DMS153 (cell line): ENCODE data around the gene PATJ.
"Not testable (repeated sequence)": the region's sequence is repeated elsewhere in the genome, so short reads cannot be mapped to it uniquely, and the experiment has no call there.

ENCODE experiments used
- DNase-seq: peaks from one replicate; lab custom pipeline; 2025; lab: John Stamatoyannopoulos, UW

The PATJ gene

DNA sequence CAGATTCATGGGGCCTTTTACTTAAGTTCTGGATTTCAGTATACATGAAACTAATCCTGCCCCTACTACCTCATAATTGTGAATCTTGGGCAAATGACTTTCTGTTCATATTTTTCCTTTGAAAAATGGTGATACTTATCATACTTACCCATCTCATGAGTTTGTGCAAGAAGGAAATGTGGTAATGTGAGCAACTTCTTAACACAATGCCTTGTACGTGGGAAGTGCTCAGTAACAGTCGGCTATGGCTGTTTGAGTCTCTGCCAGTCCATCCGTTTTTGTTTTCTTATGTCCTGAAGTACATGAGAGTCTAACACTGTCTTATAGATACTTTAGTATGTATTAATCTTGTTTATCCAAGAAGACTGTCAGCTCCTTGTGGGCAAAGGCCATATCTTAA lies 86.5 kb downstream of the PATJ start:
- DNase-seq: no peak

DNA sequence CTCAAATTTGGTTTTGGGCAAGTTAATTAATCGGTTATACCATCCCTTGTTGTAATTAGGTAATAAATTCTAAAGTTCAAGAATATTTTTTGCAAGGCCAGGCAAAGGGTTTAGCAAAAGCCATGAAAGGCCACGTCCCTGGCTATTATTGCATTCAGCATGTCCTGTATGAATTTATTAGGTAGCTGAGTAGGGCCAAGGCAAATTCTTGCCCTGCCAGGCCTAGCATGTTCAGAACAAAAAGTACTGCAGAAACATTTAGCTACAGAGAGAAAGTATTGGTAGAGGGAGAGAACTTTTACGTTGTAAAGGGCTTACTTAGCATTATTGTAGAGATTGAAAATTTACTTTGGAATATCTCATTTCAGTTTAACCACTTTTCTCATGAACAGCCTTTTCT lies 94.4 kb downstream of the PATJ start:
- no peak for DNase-seq

DNA sequence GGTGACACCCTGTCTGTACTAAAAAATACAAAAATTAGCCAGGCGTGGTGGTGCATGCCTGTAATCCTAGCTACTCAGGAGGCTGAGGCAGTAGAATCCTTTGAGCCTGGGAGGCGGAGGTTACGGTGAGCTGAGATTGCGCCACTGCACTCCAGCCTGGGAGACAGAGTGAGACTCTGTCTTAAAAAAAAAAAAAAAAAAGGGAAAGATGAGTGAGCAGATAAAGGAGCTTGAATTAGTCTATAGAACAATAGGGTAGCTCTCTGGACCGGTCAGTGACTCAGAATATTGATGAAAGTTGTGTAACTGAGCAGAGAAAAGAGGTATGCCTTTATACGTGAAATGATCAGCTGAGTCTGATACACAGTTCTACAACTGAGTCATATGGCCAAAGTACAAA lies 95.3 kb downstream of the PATJ start:
- not testable (repeated sequence) for DNase-seq

DNA sequence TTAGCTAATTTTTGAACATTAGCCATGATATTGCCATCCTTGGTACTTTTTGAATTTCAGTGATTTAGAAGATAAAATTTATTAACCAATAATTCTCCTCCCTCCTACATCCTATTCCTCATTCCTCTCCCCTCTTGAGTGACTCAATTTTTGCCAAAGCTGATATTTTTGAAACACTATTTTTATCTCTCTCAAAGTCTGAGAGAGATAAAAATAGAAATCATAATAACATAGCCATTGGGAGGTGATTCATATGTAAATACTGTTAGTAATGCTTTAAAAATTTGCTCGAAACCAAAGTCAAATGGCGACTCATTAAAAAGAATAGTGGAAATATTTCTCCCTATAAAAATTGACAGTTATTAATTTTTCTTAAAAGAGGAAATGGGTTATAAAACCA lies 97.4 kb downstream of the PATJ start:
- DNase-seq: no peak

DNA sequence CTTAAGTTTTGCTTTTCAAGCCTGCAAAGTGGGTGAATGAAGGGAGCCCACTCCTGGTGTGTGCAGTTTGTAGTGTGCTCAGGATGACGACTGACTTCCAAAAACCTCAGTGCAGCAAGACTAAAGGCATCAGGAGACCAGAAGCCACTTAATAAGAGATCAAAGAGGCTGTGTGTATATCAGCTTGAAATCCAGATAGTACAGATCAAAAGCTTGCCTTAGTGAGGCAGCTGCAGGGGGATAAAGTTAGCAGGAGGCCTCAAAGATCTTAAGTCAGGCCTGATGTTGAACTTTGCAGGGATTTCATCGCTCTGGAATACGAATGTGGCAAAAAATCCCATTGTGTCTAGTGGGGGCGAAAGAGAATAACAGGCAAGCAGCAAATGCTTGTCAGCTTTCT lies 99.8 kb downstream of the PATJ start:
- no peak for DNase-seq

DNA sequence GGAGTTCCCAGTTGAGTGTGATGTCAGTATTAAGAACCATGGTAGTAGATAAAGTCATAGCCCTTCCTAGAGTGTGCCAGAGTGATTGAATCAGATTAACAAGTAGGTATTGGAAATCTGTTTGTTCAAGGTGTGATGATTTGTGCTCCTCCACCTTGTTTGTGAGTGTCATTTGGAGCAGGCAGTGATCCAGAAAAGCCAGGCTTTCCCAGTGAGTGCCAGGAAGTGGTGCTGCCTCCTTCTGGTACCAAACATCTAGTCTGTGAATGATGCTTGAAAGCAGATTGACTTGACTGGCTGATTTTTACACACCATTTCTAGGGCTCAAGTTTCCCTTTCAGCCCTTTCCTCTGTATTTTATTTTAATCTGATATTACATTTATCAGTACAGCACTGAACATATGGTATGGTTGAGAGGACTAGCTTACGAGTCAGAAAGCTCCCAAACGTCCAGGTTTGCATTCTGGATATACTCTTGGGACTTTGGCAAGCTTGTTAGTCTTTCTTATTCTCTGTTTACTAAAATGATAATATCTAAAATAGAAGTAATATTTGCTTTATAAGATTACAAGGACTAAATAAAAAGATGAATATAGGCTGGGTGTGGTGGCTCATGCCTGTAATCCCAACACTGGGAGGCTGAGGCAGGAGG lies 100.7 kb downstream of the PATJ start:
- DNase-seq: no peak

DNA sequence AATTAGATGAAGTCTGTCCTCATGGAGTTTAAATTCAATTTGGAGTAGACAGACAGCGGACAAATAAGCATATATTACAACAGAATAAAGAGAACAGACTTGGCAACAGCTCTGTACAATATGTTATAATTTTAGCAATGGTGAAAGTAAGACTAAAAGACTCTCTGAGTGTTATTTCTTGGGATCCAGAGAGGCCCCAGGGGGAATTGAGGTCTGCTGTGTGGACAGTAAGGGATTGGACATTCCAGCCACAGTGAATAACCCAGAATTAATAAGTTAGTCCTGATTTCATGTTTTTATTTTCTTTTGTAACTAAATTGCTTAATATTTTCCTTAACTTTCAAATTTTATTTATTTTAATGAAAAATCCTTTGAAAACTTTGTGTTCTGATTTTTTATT lies 101.7 kb downstream of the PATJ start:
- DNase-seq: no peak

DNA sequence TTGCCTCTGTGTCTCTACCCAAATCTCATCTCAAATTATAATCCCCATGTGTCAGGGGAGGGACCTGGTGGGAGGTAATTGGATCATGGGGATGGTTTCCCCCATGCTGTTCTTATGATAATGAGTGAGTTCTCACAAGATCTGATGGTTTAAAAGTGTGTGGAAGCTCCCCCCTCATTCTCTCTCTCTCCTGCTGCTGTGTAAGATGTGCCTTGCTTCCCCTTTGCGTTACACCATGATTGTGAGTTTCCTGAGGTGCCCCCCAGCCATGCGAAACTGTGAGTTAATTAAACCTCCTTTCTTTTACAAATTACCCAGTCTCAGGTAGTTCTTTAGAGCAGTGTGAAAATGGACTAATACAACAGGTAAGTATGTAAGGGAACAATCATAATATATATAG lies 102.4 kb downstream of the PATJ start:
- not testable (repeated sequence) for DNase-seq

DNA sequence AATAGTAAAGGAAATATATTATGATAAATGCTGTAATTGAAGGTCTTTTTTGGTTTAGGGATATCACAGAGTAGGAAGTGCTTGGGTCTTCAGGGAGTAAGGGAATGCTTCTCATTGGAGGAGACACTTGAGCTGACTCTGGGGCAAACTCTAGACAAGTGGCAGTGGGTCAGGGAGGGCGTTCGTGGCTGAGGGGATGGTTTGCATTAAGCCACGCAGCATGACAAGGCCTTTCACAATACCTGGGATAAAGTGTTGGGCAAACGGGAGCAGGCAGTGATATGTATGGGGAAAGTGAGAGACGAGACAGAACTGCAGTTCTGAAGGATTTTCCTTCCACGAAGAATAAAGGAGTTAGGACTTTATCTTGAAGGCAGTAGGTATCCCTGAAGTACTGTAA lies 109.0 kb downstream of the PATJ start:
- DNase-seq: no peak

DNA sequence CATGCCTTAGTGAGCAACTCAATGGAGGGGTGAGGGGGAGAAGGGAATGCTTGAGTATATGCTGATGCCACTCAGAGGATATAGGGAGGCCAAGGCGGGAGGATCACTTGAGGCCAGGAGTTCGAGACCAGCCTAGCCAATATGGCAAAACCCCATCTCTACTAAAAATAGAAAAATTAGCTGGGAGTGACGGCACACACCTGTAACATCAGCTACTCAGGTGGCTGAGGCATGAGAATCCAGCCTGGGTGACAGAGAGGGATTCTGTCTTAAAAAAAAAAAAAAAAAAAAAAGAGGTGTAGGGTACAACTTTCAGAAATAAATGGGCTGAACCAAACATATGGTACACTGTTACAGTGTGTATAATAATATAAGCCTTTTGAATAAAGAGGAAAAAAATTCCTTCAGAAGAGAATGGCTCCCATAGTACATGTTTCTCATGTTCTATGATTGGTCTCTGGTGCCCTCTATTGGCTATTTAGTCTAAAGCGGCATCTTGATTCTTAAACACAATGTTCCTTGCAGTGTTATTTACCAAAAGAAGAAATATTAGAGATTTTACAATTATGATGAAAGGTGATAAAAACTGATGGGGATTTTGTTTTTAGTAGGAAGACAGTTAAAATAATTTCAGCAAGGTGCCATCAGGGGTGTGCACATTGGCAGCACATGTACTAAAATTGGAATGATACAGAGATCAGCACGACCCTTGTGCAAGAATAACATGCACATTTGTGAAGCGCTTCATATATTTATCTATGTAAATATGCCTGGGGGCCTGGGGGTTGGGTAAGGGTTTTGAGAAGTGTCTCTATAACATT lies 109.8 kb downstream of the PATJ start:
- peak; percentile 1 for DNase-seq

DNA sequence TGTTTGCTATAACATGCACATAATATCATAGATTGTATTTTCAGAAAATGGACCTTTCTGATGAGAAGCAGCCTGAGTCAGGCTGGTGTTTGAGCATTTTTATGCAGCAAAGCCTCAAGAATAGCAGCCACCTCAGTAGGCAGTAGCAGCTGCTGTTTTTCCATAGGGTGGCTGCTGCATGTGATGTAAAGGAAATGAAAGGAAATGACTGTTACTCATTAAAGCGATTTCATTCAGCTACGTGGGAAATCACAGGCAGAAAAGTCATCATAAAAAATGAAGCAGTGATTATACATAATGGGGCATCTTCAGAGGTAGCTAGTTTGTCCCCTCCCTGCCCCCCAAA lies 110.4 kb downstream of the PATJ start:
- DNase-seq: no peak

DNA sequence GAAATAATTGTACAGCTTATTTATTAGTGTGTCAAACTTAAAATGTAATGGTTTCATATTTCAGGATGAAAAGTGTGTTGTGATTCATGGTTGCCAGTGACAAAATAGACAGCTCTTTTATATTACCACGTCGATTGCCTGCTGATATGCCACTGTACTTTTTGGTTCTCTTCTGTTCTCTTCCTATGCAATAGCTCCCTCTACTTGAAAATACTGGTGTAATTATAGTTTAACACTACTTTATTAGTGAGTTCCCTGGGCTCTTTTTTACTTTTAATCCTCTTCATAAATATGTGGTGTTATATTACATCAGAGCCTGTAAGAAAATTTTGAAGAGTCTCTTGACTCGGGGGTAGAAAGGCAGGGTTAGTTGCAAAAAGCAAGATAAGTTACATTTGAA lies 111.3 kb downstream of the PATJ start:
- no peak for DNase-seq

DNA sequence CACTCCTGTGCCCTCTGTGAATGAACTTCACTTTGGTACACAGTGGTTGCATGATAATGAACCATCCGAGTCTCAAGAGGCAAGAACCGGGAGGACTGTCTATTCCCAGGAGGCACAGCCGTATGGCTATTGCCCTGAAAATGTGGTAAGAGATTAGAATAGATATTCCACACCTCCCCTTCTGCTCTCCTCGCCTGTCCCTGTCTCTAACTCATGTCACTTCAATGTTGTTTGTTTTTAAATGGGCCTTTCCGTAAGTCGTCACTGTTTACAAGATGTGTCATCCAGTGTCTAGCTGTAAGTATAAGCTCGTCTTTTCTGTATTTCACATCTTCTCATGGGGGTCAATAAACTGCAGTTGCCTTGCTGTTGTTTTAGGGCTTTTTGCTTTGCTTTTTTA lies 122.2 kb downstream of the PATJ start:
- no peak for DNase-seq

DNA sequence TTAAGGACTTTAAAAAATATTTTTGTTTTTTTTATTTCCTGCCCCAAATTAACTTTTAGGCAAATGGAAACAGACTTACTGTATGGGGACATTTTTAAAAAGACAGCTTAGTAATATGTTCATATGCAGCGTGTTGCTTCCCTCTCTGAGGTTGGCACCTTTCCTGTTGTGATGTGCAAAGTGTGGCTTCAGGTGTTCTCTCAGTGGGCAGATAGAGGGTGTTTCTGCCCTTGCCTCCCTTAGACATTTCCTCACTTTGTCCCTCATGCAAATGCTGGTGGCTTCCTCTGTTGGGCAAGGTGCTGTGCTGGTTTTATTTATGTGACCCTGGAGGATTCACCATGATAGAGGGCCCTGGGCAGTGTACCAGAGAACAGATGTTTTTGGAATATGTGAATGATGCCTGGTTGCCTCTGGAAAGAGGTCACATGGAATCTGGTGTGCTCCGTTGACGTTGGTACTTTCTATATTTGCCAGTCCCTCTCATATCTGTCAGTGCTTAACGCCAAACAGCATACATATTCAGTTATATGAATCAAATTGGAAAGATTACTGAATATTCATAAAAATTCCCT lies 123.5 kb downstream of the PATJ start:
- DNase-seq: no peak

DNA sequence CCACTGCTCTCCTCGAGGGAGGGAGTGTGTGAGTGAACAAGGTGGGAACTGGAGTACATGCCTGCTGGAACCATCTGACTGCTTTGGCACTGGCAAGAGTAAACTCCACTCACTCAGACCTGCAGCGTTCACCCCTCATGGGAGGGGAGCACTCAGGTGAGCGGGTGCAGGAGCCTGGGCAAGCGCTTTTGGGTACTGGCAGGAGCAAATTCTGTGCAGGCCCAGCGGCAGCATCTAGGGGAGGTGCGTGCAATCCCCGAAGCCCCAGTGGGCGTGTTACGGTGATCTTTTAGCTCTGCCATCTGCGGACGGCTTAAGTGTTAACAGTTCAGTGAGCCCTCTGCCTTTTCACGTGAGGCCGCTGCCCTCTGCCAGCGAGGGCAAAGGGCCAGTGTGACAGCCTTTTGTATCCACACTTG lies 127.4 kb downstream of the PATJ start:
- no peak for DNase-seq

DNA sequence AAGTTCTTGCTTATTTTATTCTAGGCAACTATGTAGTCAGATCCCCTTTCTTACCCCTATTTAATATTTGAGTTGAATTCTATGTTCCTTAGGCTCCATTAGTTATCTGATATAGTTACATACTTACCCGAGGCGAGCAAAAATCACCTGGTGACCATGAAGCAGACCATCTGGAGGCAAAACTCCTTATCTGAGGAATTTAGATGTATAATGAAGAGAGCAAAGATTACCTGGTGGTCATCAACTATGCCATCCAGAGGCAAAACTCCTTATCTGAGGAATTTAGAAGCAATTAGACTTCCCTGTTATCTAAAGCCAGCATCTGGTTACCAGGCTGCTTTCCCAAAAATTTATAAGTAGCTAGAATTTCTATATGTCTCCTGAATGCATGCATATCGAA lies 129.9 kb downstream of the PATJ start:
- DNase-seq: no peak

DNA sequence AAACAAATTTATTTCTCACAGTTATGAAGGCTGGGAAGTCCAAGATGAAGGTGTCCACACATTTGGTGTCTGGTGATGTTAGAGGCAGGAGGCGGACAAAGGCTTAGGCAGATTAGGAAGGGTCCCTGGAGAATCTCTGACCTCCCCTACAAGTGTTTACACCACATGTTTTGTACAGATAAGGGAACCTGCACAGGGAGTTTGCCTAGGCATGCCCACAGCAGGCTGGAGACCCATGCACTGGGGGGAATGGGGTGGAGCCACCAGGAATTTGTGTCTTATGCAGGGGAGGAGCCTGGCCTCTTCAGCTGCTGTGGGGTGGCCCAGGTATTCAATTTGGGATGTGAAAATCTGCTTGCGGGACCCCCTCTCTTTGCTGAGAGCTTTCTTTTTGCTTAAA lies 131.3 kb downstream of the PATJ start:
- DNase-seq: no peak

DNA sequence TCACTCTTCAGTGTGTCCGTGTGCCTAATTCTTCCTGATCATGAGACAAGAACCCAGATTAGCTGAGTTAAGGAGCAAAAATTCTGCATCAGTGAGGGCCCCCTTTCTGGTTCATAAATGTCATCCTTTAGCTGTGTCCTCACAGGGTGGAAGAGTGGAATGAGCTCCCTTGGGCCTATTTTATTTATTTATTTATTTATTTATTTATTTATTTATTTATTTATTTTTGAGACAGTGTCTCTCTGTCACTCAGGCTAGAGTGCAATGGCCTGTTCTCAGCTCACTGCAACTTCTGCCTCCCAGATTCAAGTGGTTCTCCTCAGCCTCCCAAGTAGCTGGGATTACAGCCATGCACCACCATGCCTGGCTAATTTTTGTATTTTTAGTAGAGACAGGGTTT lies 131.7 kb downstream of the PATJ start:
- no peak for DNase-seq

DNA sequence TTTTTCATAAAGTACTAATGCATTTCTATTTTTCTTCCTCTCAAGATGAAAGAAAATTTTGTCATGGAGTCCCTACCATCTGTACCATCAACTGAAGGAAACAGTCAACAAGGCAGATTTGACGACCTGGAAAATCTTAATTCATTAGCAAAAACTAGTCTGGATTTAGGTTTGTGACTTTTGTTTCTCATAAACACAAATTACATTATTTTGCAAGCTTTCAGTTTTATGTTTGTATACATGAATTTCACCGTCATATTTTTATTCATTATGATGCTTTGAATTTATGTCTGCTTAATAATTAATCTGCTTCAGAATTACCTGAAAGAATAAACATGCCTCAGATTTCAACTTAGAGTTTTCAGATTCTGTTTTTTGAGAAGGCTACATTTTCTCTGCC lies 132.9 kb downstream of the PATJ start:
- no peak for DNase-seq

DNA sequence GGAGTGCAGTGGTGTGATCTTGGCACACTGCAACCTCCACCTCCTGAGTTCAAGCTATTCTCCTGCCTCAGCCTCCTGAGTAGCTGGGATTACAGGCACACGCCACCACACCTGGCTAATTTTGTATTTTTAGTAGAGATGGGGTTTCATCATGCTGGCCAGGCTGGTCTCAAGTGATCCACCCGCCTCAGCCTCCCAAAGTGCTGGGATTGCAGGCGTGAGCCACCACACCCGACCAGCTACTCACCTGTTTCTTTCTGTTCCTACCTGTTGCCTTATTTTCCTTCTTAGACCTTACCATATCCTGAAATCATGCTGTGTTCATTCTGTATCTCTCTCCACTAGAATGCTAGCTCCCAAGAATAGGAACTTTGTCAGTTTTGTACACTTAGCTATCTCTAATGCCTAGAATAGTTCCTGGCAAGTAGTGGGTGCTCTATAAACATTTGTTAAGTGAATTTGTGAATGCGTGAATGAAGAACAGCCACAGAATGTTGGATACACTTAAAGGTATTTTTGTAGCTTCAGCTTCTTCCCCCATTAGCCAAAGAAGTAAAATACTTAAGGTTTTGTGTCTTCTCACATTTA lies 137.7 kb downstream of the PATJ start:
- DNase-seq: not testable (repeated sequence)

DNA sequence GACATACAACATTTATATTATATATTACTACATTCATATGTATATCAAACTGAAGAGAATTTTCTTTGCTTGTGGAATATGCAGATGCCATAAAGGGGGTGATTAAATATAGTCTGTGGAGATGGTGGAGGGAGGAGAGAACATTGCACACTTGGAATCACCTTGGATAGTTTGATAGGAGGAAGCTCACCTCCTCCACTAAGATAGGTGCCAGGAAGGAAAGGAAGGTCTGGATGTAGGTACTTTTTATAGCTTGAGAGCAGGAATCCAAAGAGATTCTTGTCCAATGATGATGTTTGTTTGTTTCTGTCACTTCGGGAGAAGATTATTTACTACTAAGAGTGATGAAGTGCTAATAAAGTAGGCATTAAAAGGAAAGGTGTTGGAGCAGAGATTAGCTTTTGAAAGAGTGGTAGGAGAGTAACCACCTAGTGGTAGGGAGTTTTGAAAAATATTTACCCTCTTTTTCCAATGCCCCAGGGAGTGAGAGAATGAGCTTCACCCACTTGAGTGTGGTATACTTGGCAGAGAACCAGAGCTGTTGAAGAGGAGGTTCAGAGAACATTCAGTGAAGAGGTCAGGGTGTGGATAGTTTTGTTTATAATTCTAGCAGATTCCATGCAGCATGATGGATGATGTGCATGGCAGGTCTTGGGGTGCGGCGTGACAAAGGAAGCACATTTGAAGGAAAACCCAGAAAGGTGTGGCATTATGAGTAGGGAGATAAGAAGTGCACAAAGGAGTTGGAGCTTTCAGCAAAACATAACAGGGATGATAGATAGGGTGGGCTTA lies 145.0 kb downstream of the PATJ start:
- peak; percentile 83 for DNase-seq

DNA sequence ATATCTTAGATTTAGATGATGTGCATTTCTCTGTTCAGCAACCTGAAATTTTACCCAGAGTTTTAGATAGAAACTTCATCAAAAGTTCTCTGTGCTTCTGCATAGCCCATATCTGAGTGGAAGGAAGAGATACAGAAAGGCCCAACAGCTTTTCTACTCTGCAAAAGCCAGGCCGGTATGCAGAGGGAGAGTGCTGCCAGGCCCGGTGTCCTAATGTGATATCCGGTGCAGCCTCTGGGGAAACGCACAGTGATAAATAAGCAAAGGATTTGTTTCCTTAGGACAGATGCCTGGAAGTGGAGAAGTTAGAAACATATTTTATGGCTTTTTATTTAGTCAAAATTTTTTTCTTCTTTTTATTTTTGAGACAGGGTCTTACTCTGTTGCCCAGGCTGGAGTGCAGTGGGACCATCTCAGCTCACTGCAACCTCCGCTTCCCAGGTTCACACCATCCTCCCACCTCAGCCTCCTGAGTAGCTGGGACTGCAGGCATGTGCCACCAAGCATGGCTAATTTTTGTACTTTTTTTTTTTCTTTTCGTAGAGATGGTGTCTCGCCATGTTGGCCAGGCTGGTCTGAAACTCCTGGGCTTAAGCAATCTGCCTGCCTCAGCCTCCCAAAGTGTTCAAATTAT lies 145.8 kb downstream of the PATJ start:
- no peak for DNase-seq
